Ascending aorta (tissue), 2 donors: ENCODE data around the gene FAM107A. TPM values are rescaled to one million over a fixed set of nuclear protein-coding genes. Genes with fewer than 3 reads are reported as not detected.
A peak's percentile ranks its signal among the peaks of the same experiment; 100 is the strongest.

Experiments used
- DNase-seq, 2 donors: peaks; one replicate each; pipeline ENCODE4 v3.0.0-alpha.2; 2019; ENCODE audit warnings: low spot score in 2 of 2
- H3K27ac ChIP-seq, 2 donors: fragments of 200-600 bp; sonication (generic); one replicate each; pipeline ENCODE4 v1.5.1; 2016 to 2017; ENCODE audit warnings: mild to moderate bottlenecking in 1 of 2
- H3K27me3 ChIP-seq: fragments of 200-600 bp; sonication (generic); one replicate; pipeline ENCODE4 v1.5.1; 2017
- H3K36me3 ChIP-seq, 2 donors: fragments of 200-600 bp; sonication (generic); one replicate each; pipeline ENCODE4 v1.5.1; 2016
- H3K4me1 ChIP-seq, 2 donors: fragments of 200-600 bp; sonication (generic); one replicate each; pipeline ENCODE4 v1.5.1; 2016 to 2017; ENCODE audit warnings: mild to moderate bottlenecking in 1 of 2
- H3K4me3 ChIP-seq, 2 donors: fragments of 200-600 bp; sonication (generic); one replicate each; pipeline ENCODE4 v1.5.1; 2016 to 2017; ENCODE audit warnings: mild to moderate bottlenecking in 1 of 2
- H3K9me3 ChIP-seq, 2 donors: fragments of 200-600 bp; sonication (generic); one replicate each; pipeline ENCODE4 v1.5.1; 2016
- CTCF ChIP-seq, 3 experiments: fragments of 200-600 bp in 2 of 3; fragments of 450-650 bp in 1 of 3; sonication (generic) in 2 of 3; IDR thresholded peaks; one replicate each; pipeline ENCODE4 v1.5.1; 2016 to 2019; ENCODE audit warnings: antibody characterized with exemption in 3 of 3, mild to moderate bottlenecking in 1 of 3, moderate library complexity in 1 of 3
- intact Hi-C: fragments of 100-400 bp; cut with DNase I; formaldehyde crosslinking; loops from one replicate; pipeline ENCODE4 v1.15.1; 2023
- total RNA-seq: library from RNA; depleted of rRNA; stranded (reverse); fragments of >200 nt; gene quantifications from one replicate; pipeline ENCODE4 v1.1.0, GENCODE V29; 2016

Gene FAM107A
- total RNA-seq, 1 donor from 2014 or later = 93.4 TPM

GRCh38 chr3:58576716-58577115 is 475 bp downstream of the FAM107A start:
- intact Hi-C loops = no loop called here
- TF ChIP-seq CTCF (IDR thresholded peaks at IDR 0.05) = no peak

GRCh38 chr3:58575971-58576652 is 1.1 kb downstream of the FAM107A start:
- Histone ChIP-seq H3K4me1 (no peaks in the 10 kb centered on the region), H3K36me3 (no peaks in the 10 kb centered on the region), H3K27ac (peak overlapping the region in 1 of 2 donors; percentile 49), H3K27me3 (no peaks in the 10 kb centered on the region), H3K9me3 (no peaks in the 10 kb centered on the region), H3K4me3 (no peak overlapping the region)
- DNase-seq = no peak
- no peak for TF ChIP-seq CTCF (IDR thresholded peaks at IDR 0.05)
- intact Hi-C loops = no loop called here

More at GRCh38 chr3:58576716-58577115, 475 bp downstream of the FAM107A start:
- Histone ChIP-seq H3K27ac (peak overlapping the region; percentile 49 to 59), H3K4me3 (peak overlapping the region in 1 of 2 donors; percentile 31), H3K36me3 (no peaks in the 10 kb centered on the region), H3K9me3 (no peaks in the 10 kb centered on the region), H3K4me1 (no peaks in the 10 kb centered on the region), H3K27me3 (no peaks in the 10 kb centered on the region)
- no peak for DNase-seq

- no peak for TF ChIP-seq CTCF (IDR thresholded peaks at IDR 0.05)
- no peak for DNase-seq
- Histone ChIP-seq H3K4me1 (no peaks in the 10 kb centered on the region), H3K36me3 (no peaks in the 10 kb centered on the region), H3K9me3 (no peaks in the 10 kb centered on the region), H3K4me3 (no peak overlapping the region), H3K27ac (no peak overlapping the region), H3K27me3 (no peaks in the 10 kb centered on the region)
- intact Hi-C loops = no loop called here
These were observed 2.5 kb downstream of the FAM107A start for GRCh38 chr3:58574682-58575081.

GRCh38 chr3:58574106-58574505 is 3.1 kb downstream of the FAM107A start:
- H3K4me3 ChIP-seq = no peak overlapping the region
- intact Hi-C loops = no loop called here
- H3K4me1 ChIP-seq = no peaks in the 10 kb centered on the region
- H3K9me3 ChIP-seq = no peaks in the 10 kb centered on the region
- no peak overlapping the region for H3K27ac ChIP-seq
- no peak for TF ChIP-seq CTCF (IDR thresholded peaks at IDR 0.05)
- no peaks in the 10 kb centered on the region for H3K36me3 ChIP-seq
- H3K27me3 ChIP-seq = no peaks in the 10 kb centered on the region
- DNase-seq = no peak

GRCh38 chr3:58573640-58574039 is 3.6 kb downstream of the FAM107A start:
- H3K4me1 ChIP-seq = no peaks in the 10 kb centered on the region

More at GRCh38 chr3:58573640-58574039, 3.6 kb downstream of the FAM107A start:
- H3K27me3 ChIP-seq = no peaks in the 10 kb centered on the region
- H3K9me3 ChIP-seq = no peaks in the 10 kb centered on the region
- H3K36me3 ChIP-seq = no peaks in the 10 kb centered on the region
- no peak for DNase-seq
- intact Hi-C loops = no loop called here
- no peak overlapping the region for H3K27ac ChIP-seq
- no peak overlapping the region for H3K4me3 ChIP-seq
- TF ChIP-seq CTCF (IDR thresholded peaks at IDR 0.05) = no peak
